ENCODE measurements around the gene FEM1B. TPM values are rescaled to one million over a fixed set of nuclear protein-coding genes. Genes with fewer than 3 reads are reported as not detected.
A peak's percentile ranks its signal among the peaks of the same experiment; 100 is the strongest.

FEM1B gene
- polyA plus RNA-seq, 3 donors = 21.5 to 26.4 (median 26.0) TPM

GRCh38 chr15:68229386-68230156, 48.0 kb upstream of the FEM1B start, which contains the start of gene CLN6:
TSS of gene CLN6 (minus strand) at chr15:68229728. CDS start at chr15:68229584, 144 bp downstream.
- Histone ChIP-seq H2AFZ (ENCODE audit: insufficient read depth, low read depth, low read length, poor library complexity, severe bottlenecking) (peak within 1 kb of the TSS; percentile 91), H3K9me3 (replicated peaks in 1 of 2; ENCODE audit: control insufficient read depth in 1 of 2, insufficient read depth in 1 of 2, low read length in 2 of 2) (no peaks in the 10 kb centered on the region), H3K4me1 (ENCODE audit: control insufficient read depth in 1 of 2, insufficient read depth in 2 of 2, low read length in 2 of 2) (peaks cover 62 to 65% of the 10 kb centered on the region in 2 donors), H3K4me2 (replicated peaks; ENCODE audit: extremely low read depth, low read length, poor library complexity, severe bottlenecking) (peak within 1 kb of the TSS; percentile 99), H3K27ac (ENCODE audit: low read depth in 1 of 2, low read length in 2 of 2) (peak within 1 kb of the TSS; percentile 30 to 73), H3K9ac (ENCODE audit: insufficient read depth, low read length, poor library complexity, severe bottlenecking) (peak within 1 kb of the TSS; percentile 77), H4K20me1 (ENCODE audit: insufficient read depth, low read length) (peaks cover 28% of the 10 kb centered on the region), H3K79me2 (ENCODE audit: insufficient read depth, low read length) (peaks cover 55% of the 10 kb centered on the region), H3K4me3 (replicated peaks in 1 of 3; ENCODE audit: low read depth in 2 of 3, low read length in 3 of 3) (peak within 1 kb of the TSS; percentile 58 to 93 (median 78)), H3K27me3 (ENCODE audit: control insufficient read depth in 2 of 2, insufficient read depth in 2 of 2, low read length in 2 of 2) (no peaks in the 10 kb centered on the region), H3K36me3 (replicated peaks in 1 of 2; ENCODE audit: control insufficient read depth in 1 of 2, insufficient read depth in 2 of 2, low read length in 2 of 2) (no peaks in the 10 kb centered on the region)
- intact Hi-C loops (cut with micrococcal nuclease) = loop anchor here in 1 of 2 donors (1.0 to 10.0 kb wide), 2 partner anchors 48 to 175 kb away; partner anchors contain the start of genes FEM1B and PIAS1
- TF ChIP-seq CTCF (IDR thresholded peaks at IDR 0.05) = no peak
- Mint-ChIP-seq H3K36me3 (peaks cover 0 to 6% of the 10 kb centered on the region in 2 donors), H3K27me3 (ENCODE audit: low read depth in 3 of 3) (peaks cover 0 to 4% (median 2%) of the 10 kb centered on the region in 3 donors), H3K9me3 (no peaks in the 10 kb centered on the region), H3K27ac (peak within 1 kb of the TSS; percentile 84 to 94 (median 89)), H3K4me3 (peak within 1 kb of the TSS; percentile 94), H3K4me1 (peaks cover 51% of the 10 kb centered on the region)
- 0% methylated on average over 78 of the region's 82 CpGs for WGBS (ENCODE audit: insufficient coverage)
- DNase-seq = peak; percentile 63 to 73 (median 65)

GRCh38 chr15:68230157-68231100, 47.1 kb upstream of the FEM1B start:
- Histone ChIP-seq H3K4me3 (replicated peaks in 1 of 3; ENCODE audit: low read depth in 2 of 3, low read length in 3 of 3) (peak overlapping the region; percentile 39 to 93 (median 78)), H3K4me2 (replicated peaks; ENCODE audit: extremely low read depth, low read length, poor library complexity, severe bottlenecking) (peak overlapping the region; percentile 99), H3K27ac (ENCODE audit: low read depth in 1 of 2, low read length in 2 of 2) (peak overlapping the region; percentile 23 to 73), H3K27me3 (ENCODE audit: control insufficient read depth in 2 of 2, insufficient read depth in 2 of 2, low read length in 2 of 2) (no peaks in the 10 kb centered on the region), H4K20me1 (ENCODE audit: insufficient read depth, low read length) (peaks cover 20% of the 10 kb centered on the region), H3K9me3 (replicated peaks in 1 of 2; ENCODE audit: control insufficient read depth in 1 of 2, insufficient read depth in 1 of 2, low read length in 2 of 2) (no peaks in the 10 kb centered on the region), H3K79me2 (ENCODE audit: insufficient read depth, low read length) (peaks cover 47% of the 10 kb centered on the region), H2AFZ (ENCODE audit: insufficient read depth, low read depth, low read length, poor library complexity, severe bottlenecking) (peak overlapping the region; percentile 91), H3K9ac (ENCODE audit: insufficient read depth, low read length, poor library complexity, severe bottlenecking) (peak overlapping the region; percentile 77), H3K4me1 (ENCODE audit: control insufficient read depth in 1 of 2, insufficient read depth in 2 of 2, low read length in 2 of 2) (peaks cover 59 to 67% of the 10 kb centered on the region in 2 donors), H3K36me3 (replicated peaks in 1 of 2; ENCODE audit: control insufficient read depth in 1 of 2, insufficient read depth in 2 of 2, low read length in 2 of 2) (no peaks in the 10 kb centered on the region)
- TF ChIP-seq CTCF (IDR thresholded peaks at IDR 0.05) = no peak
- peaks cover 0 to 5% (median 2%) of the 10 kb centered on the region in 3 donors for H3K27me3 Mint-ChIP-seq (ENCODE audit: low read depth in 3 of 3)
- H3K36me3 Mint-ChIP-seq = peaks cover 0 to 6% of the 10 kb centered on the region in 2 donors
- DNase-seq = peak in 1 of 3 donors; percentile 33
- 54% methylated on average over 16 of the region's 20 CpGs for WGBS (ENCODE audit: insufficient coverage)
- peak overlapping the region; percentile 83 to 94 (median 89) for H3K27ac Mint-ChIP-seq
- no peaks in the 10 kb centered on the region for H3K9me3 Mint-ChIP-seq
- H3K4me1 Mint-ChIP-seq = peaks cover 43% of the 10 kb centered on the region
- intact Hi-C loops (cut with micrococcal nuclease) = loop anchor here in 1 of 2 donors (1.0 kb wide), 1 partner anchor 47 kb away; the partner anchor contains the start of gene FEM1B
- H3K4me3 Mint-ChIP-seq = peak overlapping the region; percentile 94
